Hepatocyte (in vitro differentiated cells): ENCODE data around the gene ANKRD55. TPM values are rescaled to one million over a fixed set of nuclear protein-coding genes. Genes with fewer than 3 reads are reported as not detected.

Experiments used
- DNase-seq: peaks from one replicate; pipeline ENCODE4 v3.0.0-alpha.2; 2016; ENCODE audit warnings: low spot score
- H2AFZ ChIP-seq: fragments of 200-600 bp; sonication (generic); 2 replicates; pipeline ENCODE4 v1.6.0; 2016; ENCODE audit warnings: antibody characterized with exemption, mild to moderate bottlenecking
- H3K27ac ChIP-seq: fragments of 200-600 bp; sonication (generic); 2 replicates; pipeline ENCODE4 v1.5.1; 2016; ENCODE audit warnings: mild to moderate bottlenecking
- H3K27me3 ChIP-seq: fragments of 200-600 bp; sonication (generic); 2 replicates; pipeline ENCODE4 v1.6.1; 2016
- H3K36me3 ChIP-seq: fragments of 200-600 bp; sonication (generic); replicated peaks from 2 replicates; pipeline ENCODE4 v1.5.1; 2016; ENCODE audit warnings: low read depth; ENCODE audit not compliant: insufficient read depth
- H3K4me1 ChIP-seq: fragments of 200-600 bp; sonication (generic); 2 replicates; pipeline ENCODE4 v1.5.1; 2016; ENCODE audit warnings: mild to moderate bottlenecking, moderate library complexity; ENCODE audit not compliant: insufficient read depth
- H3K4me2 ChIP-seq: fragments of 200-600 bp; sonication (generic); 2 replicates; pipeline ENCODE4 v1.6.0; 2016
- H3K4me3 ChIP-seq: fragments of 200-600 bp; sonication (generic); 2 replicates; pipeline ENCODE4 v1.5.1; 2016; ENCODE audit warnings: mild to moderate bottlenecking
- H3K79me2 ChIP-seq: fragments of 200-600 bp; sonication (generic); 2 replicates; pipeline ENCODE4 v1.6.0; 2017; ENCODE audit warnings: mild to moderate bottlenecking
- H3K9me2 ChIP-seq: fragments of 200-600 bp; sonication (generic); replicated peaks from 2 replicates; pipeline ENCODE4 v1.6.0; 2017; ENCODE audit warnings: mild to moderate bottlenecking; ENCODE audit not compliant: insufficient read depth
- H3K9me3 ChIP-seq: fragments of 200-600 bp; sonication (generic); 2 replicates; pipeline ENCODE4 v1.5.1; 2016; ENCODE audit warnings: low read depth, mild to moderate bottlenecking
- H4K20me1 ChIP-seq: fragments of 200-600 bp; sonication (generic); 2 replicates; pipeline ENCODE4 v1.6.0; 2016; ENCODE audit warnings: mild to moderate bottlenecking; ENCODE audit not compliant: insufficient read depth, poor library complexity, severe bottlenecking
- EZH2 ChIP-seq: fragments of 200-600 bp; sonication (generic); IDR thresholded peaks from 2 replicates; pipeline ENCODE4 v1.6.1; 2016; ENCODE audit warnings: antibody characterized with exemption, mild to moderate bottlenecking, borderline replicate concordance
- EZH2phosphoT487 ChIP-seq: fragments of 200-600 bp; sonication (generic); IDR thresholded peaks from one replicate; pipeline ENCODE4 v1.6.1; 2018; ENCODE audit warnings: antibody characterized with exemption, mild to moderate bottlenecking, low read depth, moderate library complexity; ENCODE audit not compliant: unreplicated experiment, severe bottlenecking
- WGBS: methylation state at CpG from one replicate; pipeline ENCODE4 v1.1.6; 2016; ENCODE audit warnings: low lambda C conversion rate; ENCODE audit errors: missing lambda C conversion rate; 5-methylcytosine and 5-hydroxymethylcytosine counted together
- polyA plus RNA-seq: library from polyadenylated mRNA; unstranded; fragments of >200 nt; fragmentation: Nextera tagmentation; extraction: Ambion mirVana; gene quantifications from 2 replicates; pipeline ENCODE4 v1.2.1, GENCODE V29; 2016
- total RNA-seq: library from RNA; depleted of rRNA; stranded (reverse); fragments of >200 nt; gene quantifications from 2 replicates; pipeline ENCODE4 v1.2.3, GENCODE V29; 2014
- TF ChIP-seq, protein P1 (sequence below): fragments of 200-600 bp; sonication (generic); IDR thresholded peaks from 2 replicates; pipeline ENCODE4 v1.5.1; 2016; ENCODE audit warnings: antibody characterized with exemption, mild to moderate bottlenecking; ENCODE audit not compliant: poor library complexity

ANKRD55 gene
- total and polyA plus RNA-seq, 2 experiments from 2014 or later = 0.20 to 0.31 TPM

DNA sequence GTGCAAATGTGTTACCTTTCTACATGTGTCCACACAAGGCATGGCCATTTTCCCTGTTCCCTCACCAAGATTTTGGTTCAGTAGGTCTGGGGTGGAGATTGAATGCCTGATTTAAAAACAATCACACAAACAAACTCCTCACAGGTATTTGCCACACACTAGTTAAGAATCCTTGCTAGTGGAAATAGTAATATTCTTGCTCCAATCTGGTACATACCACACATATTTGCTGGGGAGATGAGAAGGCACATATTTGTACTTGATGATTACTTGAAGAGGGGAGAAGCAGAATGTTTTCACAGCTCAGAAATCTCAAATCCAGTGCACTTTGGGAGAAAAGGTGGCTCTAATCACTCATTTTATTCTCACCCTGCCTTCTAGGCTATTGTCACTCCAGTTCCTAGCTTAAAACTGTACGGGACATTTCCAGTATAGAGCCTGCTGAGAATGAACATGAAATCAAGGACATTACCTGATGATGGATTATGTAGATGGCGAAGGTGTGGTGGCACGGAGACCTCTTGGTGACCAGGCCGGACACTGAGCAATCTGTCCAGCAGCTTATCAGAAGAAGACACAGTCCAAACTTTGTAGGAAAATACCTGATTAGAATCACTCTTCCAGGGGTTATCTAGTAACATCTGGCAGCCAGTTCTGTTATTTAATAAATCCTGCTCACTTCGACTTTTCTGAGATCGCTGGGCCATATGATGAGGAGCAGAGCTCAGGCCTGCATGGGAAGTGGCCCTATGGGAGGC lies 122.3 kb downstream of the ANKRD55 start:
- Histone ChIP-seq H3K27ac (peak overlapping the region; percentile 53), H2AFZ (no peak overlapping the region), H3K36me3 (no peaks in the 10 kb centered on the region), H3K9me2 (no peaks in the 10 kb centered on the region), H3K4me2 (no peak overlapping the region), H4K20me1 (no peaks in the 10 kb centered on the region), H3K9me3 (no peaks in the 10 kb centered on the region), H3K79me2 (no peaks in the 10 kb centered on the region), H3K4me1 (peaks cover 13% of the 10 kb centered on the region), H3K4me3 (no peak overlapping the region), H3K27me3 (no peaks in the 10 kb centered on the region)
- TF ChIP-seq EZH2 = no peak
- no peak for TF ChIP-seq EZH2phosphoT487
- TF ChIP-seq, protein P1, sequence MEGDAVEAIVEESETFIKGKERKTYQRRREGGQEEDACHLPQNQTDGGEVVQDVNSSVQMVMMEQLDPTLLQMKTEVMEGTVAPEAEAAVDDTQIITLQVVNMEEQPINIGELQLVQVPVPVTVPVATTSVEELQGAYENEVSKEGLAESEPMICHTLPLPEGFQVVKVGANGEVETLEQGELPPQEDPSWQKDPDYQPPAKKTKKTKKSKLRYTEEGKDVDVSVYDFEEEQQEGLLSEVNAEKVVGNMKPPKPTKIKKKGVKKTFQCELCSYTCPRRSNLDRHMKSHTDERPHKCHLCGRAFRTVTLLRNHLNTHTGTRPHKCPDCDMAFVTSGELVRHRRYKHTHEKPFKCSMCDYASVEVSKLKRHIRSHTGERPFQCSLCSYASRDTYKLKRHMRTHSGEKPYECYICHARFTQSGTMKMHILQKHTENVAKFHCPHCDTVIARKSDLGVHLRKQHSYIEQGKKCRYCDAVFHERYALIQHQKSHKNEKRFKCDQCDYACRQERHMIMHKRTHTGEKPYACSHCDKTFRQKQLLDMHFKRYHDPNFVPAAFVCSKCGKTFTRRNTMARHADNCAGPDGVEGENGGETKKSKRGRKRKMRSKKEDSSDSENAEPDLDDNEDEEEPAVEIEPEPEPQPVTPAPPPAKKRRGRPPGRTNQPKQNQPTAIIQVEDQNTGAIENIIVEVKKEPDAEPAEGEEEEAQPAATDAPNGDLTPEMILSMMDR = no peak
- no peak for DNase-seq
- WGBS = 70% methylated on average over 6 of the region's 6 CpGs

DNA sequence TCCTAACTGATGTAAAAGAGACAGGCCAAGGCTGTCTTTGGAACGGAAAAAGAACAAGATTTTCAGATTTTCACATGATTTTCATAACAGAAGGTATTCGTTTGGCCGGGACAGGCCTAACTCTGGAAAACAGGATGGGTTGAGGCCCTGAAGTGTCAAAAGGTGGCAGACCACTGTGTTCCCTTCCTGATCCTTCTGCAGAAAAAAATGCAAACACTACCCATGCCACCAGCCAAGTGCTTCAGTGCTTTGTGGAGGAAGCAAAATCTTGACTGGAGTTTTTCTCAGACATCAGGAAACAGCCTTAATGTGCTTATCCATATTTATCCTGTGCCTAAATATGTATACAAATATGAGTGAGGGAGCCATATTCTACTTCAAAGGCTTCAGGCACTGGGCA lies 124.9 kb downstream of the ANKRD55 start:
- no peaks in the 10 kb centered on the region for H3K36me3 ChIP-seq
- H3K4me3 ChIP-seq = no peak overlapping the region
- H3K9me2 ChIP-seq = no peaks in the 10 kb centered on the region
- H3K27ac ChIP-seq = no peak overlapping the region
- TF ChIP-seq, protein P1 = no peak
- TF ChIP-seq EZH2 (no peak), EZH2phosphoT487 (no peak)
- no peak for DNase-seq
- H3K9me3 ChIP-seq = no peaks in the 10 kb centered on the region
- WGBS = 71% methylated on average over 3 of the region's 3 CpGs
- peaks cover 13% of the 10 kb centered on the region for H3K4me1 ChIP-seq
- H3K79me2 ChIP-seq = no peaks in the 10 kb centered on the region
- no peaks in the 10 kb centered on the region for H4K20me1 ChIP-seq
- no peaks in the 10 kb centered on the region for H3K27me3 ChIP-seq
- H2AFZ ChIP-seq = no peak overlapping the region
- no peak overlapping the region for H3K4me2 ChIP-seq

DNA sequence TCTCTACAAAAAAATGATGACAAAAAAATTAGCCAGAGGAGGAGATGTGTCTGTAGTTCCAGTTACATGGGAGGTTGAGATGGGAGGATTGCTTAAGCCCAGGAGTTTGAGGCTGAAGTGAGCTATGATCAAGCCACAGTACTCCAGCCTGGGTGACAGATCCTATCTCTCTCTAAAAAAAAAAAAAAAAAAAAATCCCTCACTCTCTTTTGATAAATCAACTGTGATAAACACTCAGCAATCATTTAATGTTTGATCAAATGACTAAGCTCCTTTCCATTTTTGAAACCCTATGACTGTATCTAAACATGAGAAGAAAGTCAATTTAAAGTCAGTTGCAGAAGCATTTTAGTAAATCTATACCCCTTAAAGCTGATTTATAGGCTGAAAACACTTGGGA lies 126.3 kb downstream of the ANKRD55 start:
- Histone ChIP-seq H4K20me1 (no peaks in the 10 kb centered on the region), H3K36me3 (no peaks in the 10 kb centered on the region), H3K4me1 (peaks cover 13% of the 10 kb centered on the region), H3K9me2 (no peaks in the 10 kb centered on the region), H3K27ac (no peak overlapping the region), H3K4me3 (no peak overlapping the region), H3K9me3 (no peaks in the 10 kb centered on the region), H3K27me3 (no peaks in the 10 kb centered on the region), H2AFZ (no peak overlapping the region), H3K79me2 (no peaks in the 10 kb centered on the region), H3K4me2 (no peak overlapping the region)
- no peak for DNase-seq
- TF ChIP-seq, protein P1 = no peak
- TF ChIP-seq EZH2phosphoT487 (no peak), EZH2 (no peak)
